Measurements from ENCODE around the gene GNAI3. TPM values are rescaled to one million over a fixed set of nuclear protein-coding genes. Genes with fewer than 3 reads are reported as not detected.

GNAI3 gene
- total and polyA plus RNA-seq, 2 of the 13 experiments (the other 11 are each of a cell fraction or from before 2014, with no cell fraction given): 4.3 to 9.0 TPM

- TF ChIP-seq TIGD3 (CRISPR knock-in tag; IDR thresholded peaks at IDR 0.05; ENCODE audit: borderline replicate concordance) (no peak), ZBTB1 (CRISPR knock-in tag; IDR thresholded peaks at IDR 0.05; ENCODE audit: borderline replicate concordance) (no peak), NAIF1 (CRISPR knock-in tag; IDR thresholded peaks at IDR 0.05; ENCODE audit: borderline replicate concordance) (0 out of 2 replicates have a peak, but pooled peaks have one; percentile 17), ZHX1 (CRISPR knock-in tag; IDR thresholded peaks at IDR 0.05; ENCODE audit: low read depth) (no peak), NCOA2 (CRISPR knock-in tag; IDR thresholded peaks at IDR 0.05) (no peak), GPBP1L1 (CRISPR knock-in tag; IDR thresholded peaks at IDR 0.05) (no peak), IKZF5 (CRISPR knock-in tag; IDR thresholded peaks at IDR 0.05) (peak; percentile 46; the same call in 1 of the 2 replicates), GABPB1 (CRISPR knock-in tag; IDR thresholded peaks at IDR 0.05) (peak; percentile 76), SAP130 (CRISPR knock-in tag; IDR thresholded peaks at IDR 0.05; ENCODE audit: low read depth) (peak; percentile 95), ZNF121 (CRISPR knock-in tag; IDR thresholded peaks at IDR 0.05) (no peak), ZNF562 (CRISPR knock-in tag; IDR thresholded peaks at IDR 0.05; ENCODE audit: borderline replicate concordance) (no peak), PAX8 (CRISPR knock-in tag; IDR thresholded peaks at IDR 0.05; ENCODE audit: borderline replicate concordance) (no peak), ZNF615 (CRISPR knock-in tag; IDR thresholded peaks at IDR 0.05; ENCODE audit: borderline replicate concordance) (no peak), FUBP1 (CRISPR knock-in tag; IDR thresholded peaks at IDR 0.05; ENCODE audit: borderline replicate concordance) (no peak), PRDM15 (CRISPR knock-in tag; IDR thresholded peaks at IDR 0.05) (no peak)
Measured at GRCh38 chr1:109619576-109620400, 71.4 kb downstream of the GNAI3 start, which contains the start of the genes AMPD2 and GNAT2 (continued).
